BLaER1 treated with 17β-estradiol and CSF1 and Interleukin-3, amounts not matched to agents 10 nM and 100 nM (cell line): ENCODE measurements around the gene STEAP3.

Experiments used
- H3K27ac ChIP-seq, 11 experiments: shearing (Covaris generic); formaldehyde crosslinking; 2 replicates each; pipeline ENCODE4 v1.8.1; 2022
- H3K27me3 ChIP-seq, 11 experiments: shearing (Covaris generic); formaldehyde crosslinking; 2 replicates each; pipeline ENCODE4 v1.8.1; 2022
- H3K36me3 ChIP-seq, 11 experiments: shearing (Covaris generic); formaldehyde crosslinking; 2 replicates each; pipeline ENCODE4 v1.8.1; 2022
- H3K4me1 ChIP-seq, 10 experiments: shearing (Covaris generic); formaldehyde crosslinking; 2 replicates each; pipeline ENCODE4 v1.8.1; 2022
- H3K4me2 ChIP-seq, 11 experiments: shearing (Covaris generic); formaldehyde crosslinking; 2 replicates each; pipeline ENCODE4 v1.8.1; 2022
- H3K4me3 ChIP-seq, 10 experiments: shearing (Covaris generic); formaldehyde crosslinking; 2 replicates each; pipeline ENCODE4 v1.8.1; 2022
- H3K9ac ChIP-seq, 11 experiments: shearing (Covaris generic); formaldehyde crosslinking; 2 replicates each; pipeline ENCODE4 v1.8.1; 2022
- H3K9me3 ChIP-seq, 11 experiments: shearing (Covaris generic); formaldehyde crosslinking; replicated peaks in 1 of 11; 2 replicates each; pipeline ENCODE4 v1.8.1; 2022
- H4K20me1 ChIP-seq, 11 experiments: shearing (Covaris generic); formaldehyde crosslinking; 2 replicates each; pipeline ENCODE4 v1.8.1; 2022
- Cebpa-rat ChIP-seq, 11 experiments: shearing (Covaris generic); IDR thresholded peaks; 2 replicates each; pipeline ENCODE4 v1.8.1; 2022

The STEAP3 gene

GRCh38 chr2:119223521-119224390 is at the start of gene STEAP3:
TSS of gene STEAP3 (plus strand) at chr2:119223834. CDS start at chr2:119231013, 7,179 bp downstream.
- H4K20me1 ChIP-seq: peaks cover 0 to 44% (median 0%) of the 10 kb centered on the region in 11 experiments; a peak in 8 of 22 replicates
- H3K4me1 ChIP-seq: peaks cover 14 to 32% (median 25%) of the 10 kb centered on the region in 10 experiments
- H3K9me3 ChIP-seq: no peaks in the 10 kb centered on the region
- peak within 1 kb of the TSS; percentile 47 to 84 (median 67); a peak in 21 of 22 replicates for H3K27ac ChIP-seq
- peak within 1 kb of the TSS; percentile 56 to 90 (median 73) for H3K4me3 ChIP-seq
- H3K36me3 ChIP-seq: peaks cover 0 to 8% (median 0%) of the 10 kb centered on the region in 11 experiments; a peak in 5 of 22 replicates
- H3K9ac ChIP-seq: peak within 1 kb of the TSS; percentile 69 to 84 (median 81)
- H3K27me3 ChIP-seq: peaks cover 0 to 5% (median 0%) of the 10 kb centered on the region in 11 experiments; a peak in 1 of 22 replicates
- H3K4me2 ChIP-seq: peak within 1 kb of the TSS; percentile 84 to 100 (median 97)
- no peak for TF ChIP-seq Cebpa-rat (IDR thresholded peaks at IDR 0.05)

DNA sequence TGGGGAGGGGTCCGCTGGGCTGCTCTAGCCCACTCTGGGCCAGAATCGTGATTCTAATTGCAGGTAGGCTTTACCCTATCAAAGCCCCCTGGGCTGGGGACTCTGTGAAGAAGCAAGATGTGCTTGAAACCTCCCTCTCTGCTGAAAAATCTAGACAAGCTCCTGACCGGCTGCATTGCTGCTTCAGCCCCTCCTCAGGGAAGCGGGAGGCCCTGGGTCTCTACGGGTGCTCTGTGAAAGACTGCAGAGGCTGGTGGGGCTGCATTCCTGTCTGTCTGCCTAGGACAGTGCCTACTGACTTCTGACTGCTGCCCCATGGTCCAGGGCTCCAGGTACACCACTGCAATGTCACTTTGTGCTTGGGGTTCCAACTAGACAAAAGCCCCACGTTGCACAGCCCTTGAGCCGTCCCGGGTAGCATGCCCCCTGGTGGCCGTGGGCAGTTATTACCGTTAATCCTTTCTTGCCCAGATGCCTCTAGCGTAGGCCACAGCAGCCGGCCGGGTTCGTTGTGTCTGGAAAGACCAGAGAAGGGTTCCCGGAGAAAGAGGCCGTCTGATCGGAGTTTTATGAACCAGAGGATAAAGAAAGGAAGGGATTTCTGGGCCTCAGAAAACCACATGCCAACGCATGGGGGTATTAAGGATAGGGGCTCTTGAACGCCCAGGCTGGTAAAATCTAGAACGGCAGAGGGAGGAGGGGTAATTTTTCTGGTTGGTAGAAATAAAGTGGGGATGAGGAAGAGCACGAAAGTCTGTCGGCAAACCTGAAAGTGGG is 49.2 kb upstream of the STEAP3 start:
- Histone ChIP-seq H3K9me3 (no peaks in the 10 kb centered on the region), H3K36me3 (no peaks in the 10 kb centered on the region), H3K27me3 (no peaks in the 10 kb centered on the region), H3K4me3 (no peak overlapping the region), H3K4me1 (no peaks in the 10 kb centered on the region; a peak in 1 of 20 replicates), H4K20me1 (0 out of 22 replicates have a peak, but pooled peaks cover 0 to 2% (median 0%) of the 10 kb centered on the region in 11 experiments), H3K9ac (no peak overlapping the region), H3K4me2 (no peak overlapping the region), H3K27ac (no peak overlapping the region)
- TF ChIP-seq Cebpa-rat (IDR thresholded peaks at IDR 0.05): no peak

DNA sequence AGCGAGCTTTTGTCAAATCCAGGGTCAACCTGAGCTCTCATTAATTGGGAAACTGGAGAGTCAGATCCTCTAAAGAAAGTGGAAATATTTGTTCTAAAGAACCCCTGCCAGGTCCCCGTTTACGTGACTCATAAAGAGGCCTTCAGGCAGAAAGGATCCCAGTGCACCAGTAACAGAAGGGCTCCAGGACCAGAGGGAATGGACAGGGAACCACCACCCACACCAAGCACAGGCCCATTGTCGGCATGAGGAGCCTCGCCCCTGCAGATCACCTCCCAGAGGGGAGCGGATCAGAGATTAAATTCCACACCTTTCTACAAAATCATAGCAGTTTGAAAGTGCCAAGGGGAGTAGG is 48.7 kb upstream of the STEAP3 start:
- Histone ChIP-seq H4K20me1 (no peaks in the 10 kb centered on the region), H3K9me3 (no peaks in the 10 kb centered on the region), H3K4me1 (no peaks in the 10 kb centered on the region; a peak in 1 of 20 replicates), H3K27ac (no peak overlapping the region), H3K9ac (no peak overlapping the region), H3K4me3 (no peak overlapping the region), H3K4me2 (no peak overlapping the region), H3K27me3 (no peaks in the 10 kb centered on the region), H3K36me3 (no peaks in the 10 kb centered on the region)
- no peak for TF ChIP-seq Cebpa-rat (IDR thresholded peaks at IDR 0.05)

DNA sequence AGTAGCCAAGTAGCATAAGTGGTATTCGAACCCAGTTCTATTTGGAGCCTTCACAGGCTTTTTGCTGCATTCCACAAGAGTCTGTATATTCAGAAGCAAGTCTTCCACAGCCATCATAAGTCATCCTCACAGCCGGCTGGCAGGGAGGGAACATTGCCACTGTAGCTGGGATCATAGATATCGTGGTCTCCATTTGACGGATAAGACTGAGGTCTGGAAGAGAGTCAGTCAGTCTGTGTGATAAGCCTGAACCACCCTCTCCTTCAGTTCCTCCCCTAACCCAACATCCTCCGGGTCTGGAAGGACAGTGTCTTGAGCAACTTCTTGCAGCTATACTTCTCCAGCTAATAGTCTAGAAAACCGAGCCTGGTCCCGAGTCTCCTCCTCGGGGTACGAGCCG is 48.1 kb upstream of the STEAP3 start:
- Histone ChIP-seq H3K9ac (no peak overlapping the region), H3K27me3 (no peaks in the 10 kb centered on the region), H3K36me3 (no peaks in the 10 kb centered on the region), H3K27ac (no peak overlapping the region), H3K4me2 (no peak overlapping the region), H3K4me1 (no peaks in the 10 kb centered on the region; a peak in 1 of 20 replicates), H3K4me3 (no peak overlapping the region), H4K20me1 (no peaks in the 10 kb centered on the region), H3K9me3 (no peaks in the 10 kb centered on the region)
- TF ChIP-seq Cebpa-rat (IDR thresholded peaks at IDR 0.05): no peak

DNA sequence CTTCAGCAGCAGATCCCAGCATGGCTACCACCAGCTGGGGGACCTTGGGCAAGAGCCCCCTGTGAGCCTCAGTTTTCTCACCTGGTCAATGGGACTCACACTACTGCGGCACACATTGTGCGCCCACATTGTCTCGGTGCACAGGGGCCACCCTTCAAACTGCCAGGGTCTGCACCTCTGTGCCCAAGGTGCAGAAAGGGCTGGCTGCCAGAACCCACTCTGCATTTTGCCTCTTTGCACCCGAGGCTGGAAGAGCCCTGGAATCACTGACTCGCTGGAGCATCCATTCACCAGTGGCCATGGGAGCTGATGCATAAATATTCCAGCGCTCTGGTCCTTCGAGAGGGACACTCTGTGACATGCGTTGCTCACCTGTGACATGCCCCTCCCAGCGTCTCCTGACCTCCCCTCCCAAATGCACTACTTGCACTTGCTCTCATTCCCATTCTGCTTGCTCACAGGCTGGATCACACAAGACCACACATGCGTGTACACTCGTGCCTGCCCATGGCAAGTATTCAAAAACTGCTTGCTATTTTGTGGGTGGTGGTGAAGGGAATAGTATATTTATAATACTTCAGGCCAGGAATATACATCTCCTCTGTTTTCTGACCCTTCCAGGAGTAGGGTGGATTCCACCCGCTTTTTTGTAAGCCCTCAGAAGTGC is 46.3 kb upstream of the STEAP3 start:
- H4K20me1 ChIP-seq: peaks cover 0 to 4% (median 0%) of the 10 kb centered on the region in 11 experiments; a peak in 1 of 22 replicates
- no peak for TF ChIP-seq Cebpa-rat (IDR thresholded peaks at IDR 0.05)
- H3K27ac ChIP-seq: no peak overlapping the region
- H3K4me1 ChIP-seq: no peaks in the 10 kb centered on the region; a peak in 1 of 20 replicates
- H3K9me3 ChIP-seq: no peaks in the 10 kb centered on the region
- H3K4me2 ChIP-seq: no peak overlapping the region
- H3K4me3 ChIP-seq: no peak overlapping the region
- no peak overlapping the region for H3K9ac ChIP-seq
- H3K27me3 ChIP-seq: no peaks in the 10 kb centered on the region
- H3K36me3 ChIP-seq: no peaks in the 10 kb centered on the region

- H3K4me2 ChIP-seq: no peak overlapping the region
- no peaks in the 10 kb centered on the region for H3K36me3 ChIP-seq
- H3K9ac ChIP-seq: no peak overlapping the region
- H3K4me1 ChIP-seq: no peaks in the 10 kb centered on the region; a peak in 1 of 20 replicates
- no peaks in the 10 kb centered on the region for H3K27me3 ChIP-seq
- peaks cover 0 to 5% (median 0%) of the 10 kb centered on the region in 11 experiments; a peak in 1 of 22 replicates for H4K20me1 ChIP-seq
- H3K27ac ChIP-seq: no peak overlapping the region
- no peak for TF ChIP-seq Cebpa-rat (IDR thresholded peaks at IDR 0.05)
- no peaks in the 10 kb centered on the region for H3K9me3 ChIP-seq
- H3K4me3 ChIP-seq: no peak overlapping the region
These were observed 45.8 kb upstream of the STEAP3 start for GRCh38 chr2:119177838-119178190.

GRCh38 chr2:119178776-119179175 is 44.9 kb upstream of the STEAP3 start:
- no peaks in the 10 kb centered on the region for H3K9me3 ChIP-seq
- no peaks in the 10 kb centered on the region for H3K36me3 ChIP-seq
- H3K27me3 ChIP-seq: no peaks in the 10 kb centered on the region
- peaks cover 0 to 5% (median 0%) of the 10 kb centered on the region in 11 experiments; a peak in 1 of 22 replicates for H4K20me1 ChIP-seq
- H3K27ac ChIP-seq: no peak overlapping the region
- H3K4me2 ChIP-seq: no peak overlapping the region
- no peak overlapping the region for H3K4me3 ChIP-seq
- no peak for TF ChIP-seq Cebpa-rat (IDR thresholded peaks at IDR 0.05)
- no peak overlapping the region for H3K9ac ChIP-seq
- H3K4me1 ChIP-seq: no peaks in the 10 kb centered on the region; a peak in 1 of 20 replicates

GRCh38 chr2:119179202-119179601 is 44.4 kb upstream of the STEAP3 start:
- Histone ChIP-seq H3K4me3 (no peak overlapping the region), H3K4me2 (no peak overlapping the region), H3K36me3 (no peaks in the 10 kb centered on the region), H3K4me1 (no peaks in the 10 kb centered on the region; a peak in 1 of 20 replicates), H4K20me1 (peaks cover 0 to 5% (median 0%) of the 10 kb centered on the region in 11 experiments; a peak in 1 of 22 replicates), H3K27ac (no peak overlapping the region), H3K27me3 (no peaks in the 10 kb centered on the region), H3K9ac (no peak overlapping the region), H3K9me3 (no peaks in the 10 kb centered on the region)
- no peak for TF ChIP-seq Cebpa-rat (IDR thresholded peaks at IDR 0.05)

DNA sequence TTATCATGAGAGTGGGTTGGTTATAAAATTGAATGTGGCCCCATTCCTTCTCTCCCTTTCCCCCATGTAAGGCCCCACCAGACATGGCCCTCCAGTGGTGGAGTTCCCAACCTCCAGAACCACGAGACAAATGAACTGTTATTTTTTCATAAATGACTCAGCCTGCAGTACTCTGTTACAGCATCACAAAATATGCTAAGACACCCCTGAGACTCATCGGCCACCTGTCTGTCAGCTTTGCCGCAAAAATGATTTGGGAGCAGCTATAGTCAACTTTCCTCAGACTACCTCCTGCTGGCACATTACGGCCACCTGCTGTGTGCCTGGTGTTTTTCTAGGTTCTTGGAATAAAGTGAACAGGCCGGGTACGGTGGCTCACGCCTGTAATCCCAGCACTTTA is 43.6 kb upstream of the STEAP3 start:
- no peaks in the 10 kb centered on the region for H3K36me3 ChIP-seq

More for the DNA sequence above, 43.6 kb upstream of the STEAP3 start:
- no peak for TF ChIP-seq Cebpa-rat (IDR thresholded peaks at IDR 0.05)
- Histone ChIP-seq H3K4me3 (no peak overlapping the region), H3K4me1 (no peaks in the 10 kb centered on the region; a peak in 1 of 20 replicates), H3K9me3 (no peaks in the 10 kb centered on the region), H4K20me1 (peaks cover 0 to 5% (median 0%) of the 10 kb centered on the region in 11 experiments; a peak in 1 of 22 replicates), H3K9ac (no peak overlapping the region), H3K27me3 (no peaks in the 10 kb centered on the region), H3K27ac (no peak overlapping the region), H3K4me2 (no peak overlapping the region)
